C4-2B (cell line): ENCODE measurements around the gene NUP214.

Experiments
- CTCF ChIP-seq: fragments of 450-650 bp; conservative IDR thresholded peaks from 2 replicates; pipeline ENCODE4 v1.5.1; 2017; ENCODE audit warnings: mild to moderate bottlenecking
- ZFX ChIP-seq: fragments of 450-650 bp; IDR thresholded peaks from 2 replicates; pipeline ENCODE4 v1.6.1; 2017

DNA sequence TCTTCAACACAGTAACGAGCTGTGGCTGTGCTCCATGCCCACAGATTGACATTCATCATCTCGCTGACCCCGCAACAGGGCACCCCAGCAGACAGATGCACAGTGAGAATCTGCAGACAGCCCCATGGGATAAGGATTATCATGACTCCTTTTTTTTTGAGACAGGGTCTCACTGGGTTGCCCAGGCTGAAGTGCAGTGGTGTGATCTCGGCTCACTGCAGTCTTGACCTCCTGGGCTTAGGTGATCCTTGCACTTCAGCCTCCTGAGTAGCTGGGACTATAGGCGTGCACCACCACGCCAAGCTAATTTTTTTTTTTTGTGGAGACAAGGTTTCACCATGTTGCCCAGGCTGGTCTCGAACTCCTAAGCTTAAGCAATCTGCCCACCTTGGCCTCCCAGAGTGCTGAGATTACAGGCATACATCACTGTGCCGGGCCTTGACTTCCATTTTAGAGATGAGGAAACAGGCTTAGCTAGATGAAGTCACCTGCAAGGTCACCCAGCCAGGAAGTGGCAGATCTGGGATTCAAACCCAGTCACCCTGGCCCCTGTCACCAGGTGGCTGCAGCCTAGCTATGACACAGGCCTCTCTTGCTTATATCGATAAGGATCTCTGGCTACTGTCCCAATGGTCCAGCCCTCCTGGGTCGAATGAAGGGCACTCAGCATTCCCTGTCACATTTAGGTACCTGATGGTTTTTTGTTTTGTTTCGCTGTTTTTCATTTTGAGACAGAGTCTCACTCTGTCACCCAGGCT lies 24.0 kb upstream of the NUP214 start:
- TF ChIP-seq CTCF, result no peak
- TF ChIP-seq ZFX, result no peak
